ENCODE results near the gene SLC47A2.

The SLC47A2 gene

GRCh38 chr17:19747159-19747719 is 30.9 kb upstream of the SLC47A2 start:
- no peak for DNase-seq

GRCh38 chr17:19746517-19746916 is 30.1 kb upstream of the SLC47A2 start:
- no peak for DNase-seq

- DNase-seq, result peak; percentile 78
These were observed 28.8 kb upstream of the SLC47A2 start for GRCh38 chr17:19744922-19745757.

GRCh38 chr17:19744492-19744891 is 28.1 kb upstream of the SLC47A2 start:
- no peak for DNase-seq

DNA sequence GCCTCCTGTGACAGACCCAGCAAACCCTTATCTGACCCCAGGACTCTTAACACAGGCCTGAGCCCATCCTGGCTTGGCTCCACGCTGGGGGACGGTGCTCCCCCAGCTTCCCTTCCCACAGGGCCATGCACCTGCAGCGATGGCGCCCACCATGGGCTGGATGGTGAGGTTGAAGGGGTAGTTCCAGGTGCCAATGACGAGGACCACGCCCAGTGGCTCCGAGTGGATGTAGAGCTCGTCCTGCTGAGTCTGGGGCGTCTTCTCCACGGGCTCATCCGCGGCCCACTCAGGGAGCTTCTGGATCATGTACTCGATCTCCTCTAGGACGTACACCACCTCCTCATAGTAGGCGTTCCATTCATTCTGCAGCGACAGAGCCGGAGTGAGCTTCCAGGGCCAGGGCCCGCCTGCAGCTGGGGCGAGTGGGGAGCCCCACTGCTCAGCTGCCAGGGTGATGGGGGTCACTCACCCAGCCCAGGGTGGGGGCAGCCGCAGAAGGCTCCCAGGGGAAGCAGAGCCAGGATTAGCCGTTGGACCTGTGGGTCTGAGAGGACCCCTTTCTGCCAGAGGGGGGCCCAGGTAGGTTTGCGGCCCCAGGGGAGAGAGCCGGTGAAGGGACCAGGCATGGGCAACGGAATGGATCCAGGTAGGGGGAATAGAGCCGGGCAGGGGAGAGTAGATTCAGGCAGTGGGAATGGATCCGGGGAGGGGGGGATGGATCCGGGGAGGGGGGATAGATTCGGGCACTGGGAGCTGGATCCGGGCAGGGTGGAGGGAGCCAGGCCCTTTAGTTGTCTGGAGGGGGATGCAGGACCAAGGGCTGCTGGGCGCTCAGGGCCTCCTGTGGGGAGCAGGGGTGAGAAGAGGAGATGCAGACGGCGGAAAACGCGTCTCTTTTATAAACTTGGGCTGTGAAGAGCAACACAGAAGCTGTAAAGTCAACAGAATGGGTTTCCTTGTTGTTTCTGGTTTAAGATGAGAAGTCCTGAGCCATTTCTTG is 27.0 kb upstream of the SLC47A2 start:
- DNase-seq, result no peak

DNA sequence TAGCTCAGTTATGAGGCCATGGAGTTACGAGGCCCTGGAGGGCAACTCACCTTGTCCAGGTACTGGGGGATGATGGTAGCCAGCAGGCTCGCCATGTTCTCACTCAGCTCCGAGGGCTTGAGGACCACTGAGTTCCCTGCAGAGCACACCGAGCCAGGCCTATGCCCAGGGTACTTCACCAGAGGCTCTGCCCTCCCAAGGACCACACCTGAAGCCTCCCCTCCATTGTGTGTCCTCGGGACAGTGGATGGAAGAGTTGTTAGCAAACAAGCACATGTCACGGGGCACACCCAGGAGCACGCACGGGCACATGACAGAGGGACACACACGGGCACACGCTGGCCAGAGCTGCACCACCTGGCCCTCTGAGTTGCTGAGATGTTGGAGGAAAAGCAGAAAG is 26.1 kb upstream of the SLC47A2 start:
- DNase-seq, result no peak

- no peak for DNase-seq
These were observed 25.6 kb upstream of the SLC47A2 start for GRCh38 chr17:19741832-19742457.

GRCh38 chr17:19740933-19741332 is 24.5 kb upstream of the SLC47A2 start:
- no peak for DNase-seq

DNA sequence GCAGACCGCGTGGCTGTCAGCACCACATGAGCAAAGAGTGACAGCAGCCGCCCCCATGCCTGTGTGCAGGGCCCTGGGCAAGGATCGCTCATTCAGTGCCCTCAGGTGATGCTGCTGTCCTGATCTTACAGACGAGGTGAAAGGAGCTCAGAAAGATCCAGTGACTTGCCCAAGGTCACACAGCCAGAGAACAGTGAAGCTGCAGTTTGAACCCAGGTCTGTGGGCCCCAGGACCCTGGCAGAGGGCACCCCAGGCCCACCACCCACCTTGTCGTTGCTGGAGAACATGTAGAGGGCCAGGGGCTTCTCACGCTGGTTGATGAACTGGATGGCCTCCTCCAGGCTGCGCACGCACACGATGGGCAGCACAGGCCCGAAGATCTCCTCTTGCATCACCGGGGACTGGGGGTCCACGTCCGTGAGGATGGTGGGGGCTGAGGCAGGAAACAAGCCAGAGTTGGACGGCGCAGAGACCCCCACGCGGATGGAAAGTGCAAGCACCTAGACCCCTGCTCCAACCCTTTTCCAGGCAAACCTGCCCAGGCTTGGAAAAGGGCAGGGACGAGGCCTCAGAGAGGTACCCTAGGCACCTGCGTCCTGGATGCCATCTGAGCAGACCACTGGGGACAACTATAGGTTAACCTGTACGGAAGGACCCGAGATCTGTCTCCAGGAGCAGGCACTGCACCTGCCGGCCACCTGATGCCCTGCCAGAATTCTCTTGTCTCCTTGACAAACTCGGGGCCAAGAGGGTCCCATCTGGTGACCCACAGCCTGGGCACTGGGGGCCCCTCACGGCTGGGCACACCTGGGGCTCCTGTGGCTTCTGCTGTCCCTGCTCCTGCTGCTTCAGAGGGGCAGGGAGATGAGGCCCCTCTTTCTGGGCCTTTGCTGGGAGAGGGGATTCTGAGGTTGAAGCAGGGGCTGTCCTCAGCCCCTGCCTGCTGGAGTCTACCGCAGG is 23.1 kb upstream of the SLC47A2 start:
- no peak for DNase-seq

DNA sequence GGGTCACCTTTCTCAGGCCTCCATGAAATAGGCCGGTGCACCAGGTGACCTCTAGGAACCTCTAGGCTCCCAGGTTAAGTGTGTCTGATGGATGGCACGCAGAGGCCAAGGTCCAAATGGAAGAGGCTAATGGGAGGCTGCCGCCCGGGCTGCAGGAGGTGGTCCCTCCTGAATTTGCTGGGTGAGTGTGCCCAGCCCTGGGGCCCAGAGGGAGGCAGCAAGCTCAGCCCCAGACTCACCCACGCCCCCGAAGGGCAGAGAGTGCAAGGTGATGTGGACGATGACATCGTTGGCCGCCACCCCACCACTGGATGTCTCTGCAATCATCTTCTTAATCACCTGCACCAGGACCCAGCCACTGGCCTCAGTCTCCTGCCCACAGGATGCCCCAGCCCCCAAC is 22.4 kb upstream of the SLC47A2 start:
- DNase-seq, result no peak

- DNase-seq, result no peak
These were observed 21.7 kb upstream of the SLC47A2 start for GRCh38 chr17:19738073-19738449.

DNA sequence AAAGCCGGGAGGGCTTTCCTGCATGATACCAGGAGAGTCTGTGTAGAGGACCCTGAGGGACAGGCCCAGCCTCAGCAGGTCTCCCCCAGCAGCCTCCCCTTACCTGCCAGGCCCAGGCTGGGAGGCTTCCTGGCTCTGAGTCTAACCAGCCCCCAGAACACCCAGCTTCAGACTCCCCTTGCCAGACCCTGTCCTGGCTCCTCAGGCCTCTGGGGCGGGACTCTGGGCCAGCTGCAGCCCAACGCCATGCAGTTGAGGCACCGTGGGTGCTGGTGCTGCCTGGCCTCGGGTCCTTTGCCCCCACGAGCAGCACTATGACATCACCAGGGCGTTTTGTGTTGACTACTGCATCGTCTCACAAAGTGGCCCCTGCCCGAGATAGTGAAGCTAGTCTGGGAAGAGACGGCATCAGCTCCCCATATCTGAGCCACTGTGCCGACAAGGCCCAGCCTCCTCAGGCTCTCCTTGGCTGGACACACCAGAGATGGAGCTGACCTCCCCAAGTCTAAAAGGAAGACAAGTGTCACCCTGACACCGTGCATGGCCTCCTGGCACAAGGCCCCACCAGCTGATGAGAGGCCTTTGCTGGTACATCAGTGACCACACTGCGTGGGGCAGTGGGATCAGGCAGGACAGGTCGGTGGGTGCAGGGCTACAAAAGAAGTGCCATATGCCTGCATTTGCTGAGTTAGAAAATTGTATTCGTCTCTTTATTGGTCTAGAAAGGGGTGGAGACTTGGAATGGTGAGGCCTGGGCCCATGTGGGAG is 21.1 kb upstream of the SLC47A2 start:
- DNase-seq, result no peak

DNA sequence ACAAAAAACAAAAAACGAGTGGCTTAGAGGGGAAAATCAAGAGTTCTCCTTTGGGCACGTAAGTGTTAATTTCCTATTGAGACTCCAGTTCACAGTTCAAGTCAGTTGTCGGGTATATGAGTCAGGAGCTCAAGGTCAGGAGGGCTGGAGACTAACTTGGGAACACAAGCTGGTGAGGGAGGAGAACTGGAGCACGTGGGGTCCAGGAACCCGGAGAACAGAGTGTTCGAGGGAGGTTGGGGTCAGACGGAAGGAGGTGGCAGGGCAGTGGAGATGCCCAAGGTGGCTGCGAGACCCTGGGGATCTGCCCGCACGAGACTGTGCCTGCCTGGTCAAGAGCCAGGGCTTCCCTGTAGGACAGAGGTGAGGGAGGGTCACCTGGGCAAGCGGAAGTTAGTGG is 19.7 kb upstream of the SLC47A2 start:
- no peak for DNase-seq

DNA sequence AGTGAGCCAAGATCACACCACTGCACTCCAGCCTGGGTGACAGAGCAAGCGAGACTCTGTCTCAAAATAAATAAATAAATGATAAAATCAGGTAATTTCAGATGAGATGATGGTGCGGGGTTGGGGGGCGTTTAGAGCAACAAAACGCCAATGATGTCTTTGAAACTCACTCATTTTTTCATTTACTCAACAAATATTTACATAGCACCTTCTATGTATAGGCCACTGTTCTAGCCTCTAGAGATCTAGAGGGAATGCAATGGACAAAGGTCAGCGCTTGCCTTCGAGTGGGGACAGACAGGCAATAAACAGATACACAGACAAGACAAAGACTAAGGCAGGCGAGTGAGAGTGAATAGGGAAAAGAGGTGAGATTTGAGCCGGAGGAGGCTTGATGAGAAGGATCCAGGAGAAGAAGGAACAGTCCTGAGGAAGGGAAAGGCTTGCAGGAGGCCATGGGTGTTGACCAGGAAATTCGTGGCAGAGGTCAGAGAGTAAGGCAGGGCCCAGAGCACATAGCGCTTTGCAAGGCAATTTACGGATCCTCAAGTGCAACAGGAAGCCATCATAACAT is 17.7 kb upstream of the SLC47A2 start:
- no peak for DNase-seq

DNA sequence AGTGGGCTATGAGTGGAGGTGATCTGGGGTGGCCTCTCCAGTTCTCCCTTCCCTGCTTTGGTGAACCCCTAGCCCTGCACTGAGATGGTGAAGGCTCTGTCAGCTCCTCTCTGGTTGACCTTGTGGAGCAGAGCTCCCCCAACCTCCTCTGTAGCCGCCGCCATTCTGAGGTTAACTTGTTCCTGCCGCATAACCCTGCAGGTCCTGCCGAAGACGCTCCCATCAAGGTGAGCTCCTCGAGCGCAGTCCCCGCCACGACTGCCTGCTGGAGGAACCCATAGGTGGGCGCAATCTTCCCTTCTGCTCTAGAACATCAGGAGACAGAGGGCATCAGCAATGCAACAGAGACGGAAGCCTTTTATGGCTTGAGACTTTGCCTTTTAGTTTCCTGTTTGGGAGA is 15.2 kb upstream of the SLC47A2 start:
- DNase-seq, result no peak

DNA sequence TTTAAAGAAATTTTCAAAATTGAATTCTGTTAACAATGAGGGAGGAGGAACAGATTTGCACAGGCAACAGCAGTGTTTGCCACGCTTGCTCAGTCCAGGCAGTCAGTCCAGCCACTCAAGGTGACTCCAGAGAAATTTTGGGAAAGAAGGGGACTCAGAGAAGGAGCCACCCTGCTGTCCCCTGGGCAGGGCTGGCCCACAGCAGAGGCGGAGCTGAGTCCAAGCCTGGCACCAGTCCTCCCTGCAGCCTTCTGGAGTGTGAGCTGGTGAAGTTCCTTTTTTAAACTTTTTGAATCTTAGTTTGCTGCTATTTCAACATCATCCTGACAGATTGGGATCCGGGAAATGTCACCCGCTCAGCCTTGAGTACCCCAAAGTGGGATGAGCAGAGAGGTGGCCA is 14.5 kb upstream of the SLC47A2 start:
- DNase-seq, result no peak

DNA sequence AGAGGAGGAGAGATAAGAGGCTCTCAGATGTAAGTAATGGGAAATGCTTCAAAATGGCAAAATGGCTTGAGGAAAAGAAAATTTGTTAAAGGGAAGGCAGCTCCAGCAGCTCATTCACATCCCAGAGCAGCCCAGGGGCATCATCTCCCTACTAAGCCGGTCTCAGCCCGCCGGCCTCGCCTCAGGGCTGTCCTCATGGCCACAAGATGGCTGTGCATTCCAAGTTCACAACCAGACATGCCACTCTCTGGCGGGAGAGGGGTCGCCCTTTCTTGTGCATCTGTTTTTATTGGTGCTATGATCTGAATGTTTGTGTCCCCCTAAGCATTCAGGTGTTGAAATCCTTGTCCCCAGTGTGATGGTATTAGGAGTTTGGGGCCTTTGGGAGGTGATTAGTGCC is 13.5 kb upstream of the SLC47A2 start:
- DNase-seq, result no peak

GRCh38 chr17:19728084-19728495 is 11.7 kb upstream of the SLC47A2 start:
- no peak for DNase-seq

- no peak for DNase-seq
These were observed 11.2 kb upstream of the SLC47A2 start for GRCh38 chr17:19727501-19728078.
